Epithelial cell of esophagus (primary cell): Measurements from ENCODE around the gene ALS2CL.

Experiments
- DNase-seq: peaks from one replicate; pipeline ENCODE4 v3.0.0; 2010; ENCODE audit warnings: low read depth
- H3K4me3 ChIP-seq: 2 replicates; pipeline ENCODE4 v1.5.1; 2011; ENCODE audit warnings: mild to moderate bottlenecking, low read length, control low read depth
- TF ChIP-seq, protein P1 (sequence below): IDR thresholded peaks from 2 replicates; pipeline ENCODE4 v1.5.1; 2011; ENCODE audit warnings: low read depth, mild to moderate bottlenecking, low read length, control low read depth, inconsistent platforms; ENCODE audit not compliant: insufficient read depth; ENCODE audit errors: missing control alignments

The ALS2CL gene

DNA sequence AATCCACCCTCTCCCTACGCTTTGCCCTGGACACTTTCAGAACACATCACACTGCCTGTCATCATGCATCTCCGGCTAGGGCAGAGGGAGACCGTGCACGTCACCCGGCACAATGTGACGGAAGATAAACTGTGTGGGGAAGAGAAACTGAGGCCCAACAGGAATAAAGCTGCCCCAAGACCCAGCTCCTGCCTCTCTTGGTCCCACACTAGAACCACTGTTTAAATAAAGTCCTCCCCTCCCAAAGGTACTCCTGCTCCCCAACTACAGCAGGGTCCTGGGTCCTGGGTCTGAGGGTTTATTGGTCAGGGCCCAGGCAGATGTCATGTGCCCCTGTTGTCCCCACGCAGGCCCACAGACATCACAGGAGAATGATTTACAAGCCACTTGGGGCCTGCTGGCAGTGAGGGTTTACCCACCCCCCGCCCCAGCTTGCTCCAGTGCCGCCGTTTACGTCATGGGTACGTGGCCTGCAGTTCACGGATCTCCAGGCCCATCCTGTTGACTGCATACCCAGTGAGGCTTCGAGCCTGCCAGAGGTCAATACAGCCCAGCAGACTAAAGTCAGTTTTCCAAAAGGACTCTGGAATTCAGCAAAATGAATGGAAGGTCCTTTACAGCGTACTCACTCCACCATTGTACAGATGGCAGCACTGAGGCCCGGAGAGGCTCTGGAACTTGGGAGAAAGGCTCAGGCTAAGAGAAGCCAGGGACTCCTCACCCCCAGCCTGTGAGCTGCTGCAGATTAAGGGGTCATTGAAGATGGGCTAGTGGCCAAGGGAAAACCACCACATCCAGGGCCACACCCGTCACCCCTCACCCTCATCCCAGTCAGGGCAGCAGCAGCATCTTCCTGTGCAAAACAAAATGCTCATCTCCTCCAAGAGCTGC, 23.2 kb downstream of the ALS2CL start:
- TF ChIP-seq, protein P1, sequence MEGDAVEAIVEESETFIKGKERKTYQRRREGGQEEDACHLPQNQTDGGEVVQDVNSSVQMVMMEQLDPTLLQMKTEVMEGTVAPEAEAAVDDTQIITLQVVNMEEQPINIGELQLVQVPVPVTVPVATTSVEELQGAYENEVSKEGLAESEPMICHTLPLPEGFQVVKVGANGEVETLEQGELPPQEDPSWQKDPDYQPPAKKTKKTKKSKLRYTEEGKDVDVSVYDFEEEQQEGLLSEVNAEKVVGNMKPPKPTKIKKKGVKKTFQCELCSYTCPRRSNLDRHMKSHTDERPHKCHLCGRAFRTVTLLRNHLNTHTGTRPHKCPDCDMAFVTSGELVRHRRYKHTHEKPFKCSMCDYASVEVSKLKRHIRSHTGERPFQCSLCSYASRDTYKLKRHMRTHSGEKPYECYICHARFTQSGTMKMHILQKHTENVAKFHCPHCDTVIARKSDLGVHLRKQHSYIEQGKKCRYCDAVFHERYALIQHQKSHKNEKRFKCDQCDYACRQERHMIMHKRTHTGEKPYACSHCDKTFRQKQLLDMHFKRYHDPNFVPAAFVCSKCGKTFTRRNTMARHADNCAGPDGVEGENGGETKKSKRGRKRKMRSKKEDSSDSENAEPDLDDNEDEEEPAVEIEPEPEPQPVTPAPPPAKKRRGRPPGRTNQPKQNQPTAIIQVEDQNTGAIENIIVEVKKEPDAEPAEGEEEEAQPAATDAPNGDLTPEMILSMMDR, result no peak
- no peak for DNase-seq
- no peak overlapping the region for H3K4me3 ChIP-seq

DNA sequence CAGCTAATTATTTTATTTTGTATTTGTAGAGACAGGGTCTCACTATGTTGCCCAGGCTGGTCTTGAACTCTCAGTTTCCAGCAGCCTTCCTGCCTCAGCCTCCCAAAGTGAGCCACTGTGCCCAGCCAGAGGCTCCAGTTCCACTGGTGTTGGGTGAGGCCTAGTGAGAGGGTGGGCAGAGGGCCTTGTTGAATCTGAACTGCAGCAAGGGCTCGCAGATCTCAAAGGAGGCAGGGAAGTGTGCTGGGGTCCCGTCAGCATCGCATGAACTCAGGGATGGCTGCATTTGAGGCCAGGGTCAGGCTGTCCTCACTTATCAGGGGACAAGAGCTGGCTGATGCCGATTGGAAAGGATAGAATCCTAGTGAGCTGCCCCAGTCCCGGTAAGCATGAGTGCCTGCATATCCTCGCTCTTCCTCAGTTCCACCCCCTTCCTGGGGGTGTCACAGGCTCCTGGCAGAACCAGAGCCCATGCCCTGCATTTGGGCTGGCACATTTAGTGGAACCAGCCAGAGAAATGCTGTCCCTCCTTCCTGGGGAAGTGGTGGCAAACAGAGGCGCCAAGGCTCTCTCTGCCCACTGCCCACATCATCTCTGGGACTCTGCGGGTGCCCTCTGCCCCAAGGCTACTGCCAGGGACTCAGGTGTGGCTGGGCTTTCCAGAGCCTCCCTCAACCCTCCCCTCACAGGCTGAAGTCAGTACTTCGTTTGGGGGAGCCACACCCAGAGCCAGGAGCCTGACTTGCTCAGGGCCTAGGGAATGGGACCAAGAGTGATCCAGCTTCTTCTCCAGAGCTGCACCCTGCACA, 24.1 kb downstream of the ALS2CL start:
- no peak overlapping the region for H3K4me3 ChIP-seq
- TF ChIP-seq, protein P1, result no peak
- no peak for DNase-seq

DNA sequence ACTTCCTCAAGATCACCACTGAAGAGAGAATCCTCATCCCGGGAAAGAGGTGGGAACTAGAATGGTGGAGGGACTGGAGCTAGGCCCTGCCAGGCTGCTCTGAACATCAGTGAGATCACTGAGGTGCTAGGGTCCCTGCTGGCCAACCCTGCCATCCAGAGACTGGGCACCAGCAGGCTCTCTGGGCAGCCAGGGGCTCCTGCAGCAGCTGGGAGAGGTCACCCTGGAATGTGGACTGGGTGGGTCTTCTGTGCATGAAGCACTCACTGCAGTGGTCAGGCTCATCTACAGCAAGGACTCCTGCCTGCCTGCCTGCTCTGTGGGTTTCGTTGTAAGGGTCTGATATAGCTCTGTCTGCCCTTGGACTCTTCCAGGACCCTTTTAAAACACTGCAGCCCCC, 24.9 kb downstream of the ALS2CL start:
- TF ChIP-seq, protein P1, result no peak
- H3K4me3 ChIP-seq, result no peak overlapping the region
- DNase-seq, result no peak

DNA sequence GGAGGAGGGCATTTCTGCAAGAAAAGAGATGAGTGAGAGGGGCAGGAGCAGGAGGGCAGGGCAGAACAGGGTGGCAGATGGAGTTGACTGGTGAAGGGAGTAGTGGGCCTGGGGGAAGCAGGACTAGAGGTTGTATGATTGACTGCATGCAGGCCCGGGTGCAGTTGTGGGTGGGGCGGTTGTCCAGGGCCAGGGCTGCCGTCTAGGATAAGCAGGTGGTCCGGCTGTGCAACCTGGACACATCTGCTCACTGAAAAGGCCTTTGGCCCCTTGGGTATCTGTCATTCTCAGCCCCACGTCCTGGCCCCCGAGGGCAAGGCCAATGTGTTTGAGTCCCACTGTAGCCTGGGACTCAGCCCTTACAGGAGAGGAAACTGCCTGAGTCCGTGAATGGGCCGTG, 25.4 kb downstream of the ALS2CL start:
- no peak for DNase-seq
- H3K4me3 ChIP-seq, result no peak overlapping the region
- TF ChIP-seq, protein P1, result no peak

DNA sequence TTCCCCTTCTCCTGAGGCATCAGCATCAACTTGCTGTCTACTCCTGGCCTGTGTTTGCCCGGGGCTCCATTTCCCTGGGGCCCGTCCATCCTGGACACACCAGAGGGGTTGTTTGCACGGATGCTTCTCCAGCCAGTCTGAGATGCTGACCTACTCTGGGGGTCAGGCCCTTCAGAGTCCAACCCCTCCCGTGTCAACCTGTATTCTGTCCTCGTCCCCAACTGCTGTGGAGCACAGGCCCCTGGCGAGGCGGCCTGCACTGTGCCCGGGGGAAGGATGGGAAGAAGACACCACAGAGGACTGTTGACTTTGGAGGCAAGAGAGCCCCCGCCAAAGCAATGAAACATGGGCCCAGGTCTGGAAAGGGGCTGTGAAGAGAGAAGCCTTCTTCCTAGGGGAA, 25.8 kb downstream of the ALS2CL start:
- no peak overlapping the region for H3K4me3 ChIP-seq
- TF ChIP-seq, protein P1, result no peak
- no peak for DNase-seq

DNA sequence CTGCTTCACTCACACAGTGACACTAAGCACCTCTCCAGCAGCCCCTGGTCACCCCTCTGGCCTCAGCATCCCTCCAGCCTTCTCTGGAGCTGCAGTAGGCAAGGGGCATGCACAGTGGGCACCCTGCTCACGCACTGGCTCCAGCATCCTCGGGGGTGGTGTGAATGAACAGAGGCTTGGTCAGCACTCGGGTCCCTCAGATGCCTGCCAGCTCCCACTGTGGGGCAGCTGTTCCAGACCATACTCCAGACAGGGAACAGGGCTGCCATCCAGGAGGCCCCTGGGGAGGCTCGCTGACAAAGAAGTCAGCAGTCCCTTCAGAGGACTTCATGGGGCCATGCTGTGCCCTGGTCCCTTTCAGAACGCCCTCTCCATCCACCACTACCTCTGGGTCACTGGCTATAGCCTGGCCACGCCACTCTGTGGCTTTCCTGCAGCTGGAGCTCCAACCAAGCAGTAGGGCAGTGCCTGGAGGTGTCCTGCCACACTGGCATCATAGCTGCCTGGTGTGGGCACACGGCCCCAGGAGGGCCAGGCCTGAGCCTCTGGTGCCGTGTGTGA, 26.3 kb downstream of the ALS2CL start:
- H3K4me3 ChIP-seq, result no peak overlapping the region
- no peak for DNase-seq
- TF ChIP-seq, protein P1, result no peak
